GM18868 (cell line): ENCODE measurements around the gene KDM4C.

Experiments
- ATAC-seq: cut with Tn5 transposase; IDR thresholded peaks from one replicate; pipeline ENCODE4 v1.9.1; 2021; ENCODE audit warnings: mild to moderate bottlenecking, moderate library complexity; ENCODE audit not compliant: unreplicated experiment

Gene KDM4C

GRCh38 chr9:6960777-6961176 lies 203.0 kb downstream of the KDM4C start:
- peak; percentile 95 for ATAC-seq

DNA sequence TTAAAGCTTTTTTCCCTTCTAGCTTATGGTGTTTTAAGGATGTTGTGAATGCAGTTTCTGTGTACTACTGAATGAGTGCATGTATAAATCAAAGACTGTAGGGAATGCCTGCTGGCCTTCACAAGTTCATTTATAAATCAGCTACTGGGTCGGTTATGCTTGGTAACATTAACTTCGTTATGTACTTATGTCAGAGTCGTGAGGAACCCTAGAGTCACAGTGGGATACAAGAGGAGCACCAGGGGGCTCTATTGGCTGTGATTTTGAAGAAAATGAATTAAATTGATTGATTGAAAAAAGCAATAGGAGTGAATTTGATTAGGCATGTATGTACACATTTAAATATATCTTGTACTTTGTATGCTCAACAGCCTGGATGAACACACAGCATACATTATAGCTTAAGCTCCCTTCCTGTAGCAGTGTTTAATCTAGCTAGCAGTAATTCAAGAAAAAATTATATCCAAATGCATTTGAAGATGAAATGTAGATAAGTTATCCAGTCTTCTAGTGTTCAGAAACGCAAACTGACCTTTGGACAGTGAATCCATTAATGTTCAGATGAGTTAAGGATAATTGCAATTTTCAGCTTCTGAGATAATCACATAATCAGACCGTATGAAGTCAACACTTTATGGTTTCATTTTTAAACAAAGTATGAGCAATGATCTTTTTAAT lies 204.2 kb downstream of the KDM4C start:
- ATAC-seq: no peak

DNA sequence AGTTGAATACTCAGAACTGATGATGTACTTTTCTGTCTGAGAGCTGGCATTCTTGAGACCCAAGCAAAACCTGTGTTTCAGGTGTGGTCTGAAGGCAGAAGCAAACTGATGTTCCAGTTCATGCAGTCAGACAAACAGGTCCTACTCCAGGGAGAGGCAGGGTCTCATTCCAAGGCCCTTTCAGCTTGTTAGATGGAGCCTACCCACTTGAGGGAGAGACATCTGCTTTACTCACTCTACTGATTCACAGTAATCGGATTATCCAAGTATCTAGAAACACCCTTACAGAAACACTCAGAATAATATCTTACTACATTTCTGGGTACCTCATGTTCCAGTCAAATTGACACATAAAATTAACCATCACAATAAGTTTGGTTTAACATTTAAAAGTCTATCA lies 207.8 kb downstream of the KDM4C start:
- no peak for ATAC-seq

GRCh38 chr9:6968271-6968670 lies 210.5 kb downstream of the KDM4C start:
- ATAC-seq: no peak

DNA sequence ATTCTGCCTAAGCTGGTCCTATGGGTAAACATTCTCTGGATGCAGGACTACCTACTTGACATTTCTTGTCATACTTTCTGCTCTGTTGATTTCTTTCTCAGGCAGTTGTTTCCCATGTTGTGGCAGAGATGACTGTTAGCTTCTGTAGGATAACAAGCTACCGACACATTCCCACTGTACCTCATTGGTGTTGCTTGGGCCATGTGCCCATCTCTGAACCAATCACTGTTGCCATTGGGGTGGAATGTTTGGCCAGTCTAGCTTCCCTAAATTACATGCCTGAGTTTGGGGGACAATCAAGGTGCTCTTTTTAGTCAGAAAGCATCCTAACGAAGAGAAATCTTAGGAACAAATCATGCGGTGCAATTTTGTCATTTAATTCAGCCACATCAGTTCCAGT lies 212.0 kb downstream of the KDM4C start:
- ATAC-seq: no peak

DNA sequence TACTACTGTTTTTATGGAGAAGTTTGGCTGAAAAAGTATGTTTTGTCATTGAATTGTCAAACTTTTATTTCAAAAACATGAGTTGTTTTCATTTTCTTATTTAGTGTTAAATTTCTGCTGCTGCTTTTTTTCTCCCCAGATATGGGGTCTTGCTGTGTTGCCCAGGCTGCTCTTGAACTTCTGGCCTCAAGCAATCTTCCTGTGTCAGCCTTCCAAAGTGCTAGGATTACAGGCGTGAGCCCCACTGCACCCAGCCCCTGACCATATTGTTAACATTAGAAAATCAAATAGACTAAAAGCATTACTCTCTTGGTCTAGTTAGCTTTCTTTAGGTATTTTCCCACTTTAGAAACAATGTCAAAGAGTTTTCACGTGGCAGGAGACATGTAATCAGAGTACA lies 215.3 kb downstream of the KDM4C start:
- ATAC-seq: no peak

- ATAC-seq: peak; percentile 99
Measured at GRCh38 chr9:6973762-6974161, 216.0 kb downstream of the KDM4C start.

GRCh38 chr9:6975198-6975597 lies 217.4 kb downstream of the KDM4C start:
- no peak for ATAC-seq

- ATAC-seq: no peak
Measured at GRCh38 chr9:6977761-6978160, 220.0 kb downstream of the KDM4C start.

DNA sequence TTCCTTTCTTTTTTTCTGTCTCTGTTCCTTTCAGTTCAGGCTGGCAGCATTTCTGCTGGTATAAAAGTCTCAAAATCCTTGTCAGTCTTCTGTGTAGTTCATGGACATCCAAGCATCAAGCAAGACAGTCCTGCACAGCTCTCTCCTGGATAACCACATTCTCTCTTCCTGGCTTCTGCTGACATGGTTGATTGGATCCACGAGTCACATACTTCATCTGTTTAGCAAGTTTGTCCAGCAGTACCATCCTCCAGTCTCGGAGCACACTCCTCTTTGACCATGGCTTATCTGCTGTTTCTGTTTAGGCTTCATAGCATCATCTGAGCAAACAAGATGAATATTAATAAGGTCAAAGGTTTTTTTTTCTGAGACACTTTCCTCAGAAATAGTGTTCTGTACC lies 220.8 kb downstream of the KDM4C start:
- ATAC-seq: no peak

DNA sequence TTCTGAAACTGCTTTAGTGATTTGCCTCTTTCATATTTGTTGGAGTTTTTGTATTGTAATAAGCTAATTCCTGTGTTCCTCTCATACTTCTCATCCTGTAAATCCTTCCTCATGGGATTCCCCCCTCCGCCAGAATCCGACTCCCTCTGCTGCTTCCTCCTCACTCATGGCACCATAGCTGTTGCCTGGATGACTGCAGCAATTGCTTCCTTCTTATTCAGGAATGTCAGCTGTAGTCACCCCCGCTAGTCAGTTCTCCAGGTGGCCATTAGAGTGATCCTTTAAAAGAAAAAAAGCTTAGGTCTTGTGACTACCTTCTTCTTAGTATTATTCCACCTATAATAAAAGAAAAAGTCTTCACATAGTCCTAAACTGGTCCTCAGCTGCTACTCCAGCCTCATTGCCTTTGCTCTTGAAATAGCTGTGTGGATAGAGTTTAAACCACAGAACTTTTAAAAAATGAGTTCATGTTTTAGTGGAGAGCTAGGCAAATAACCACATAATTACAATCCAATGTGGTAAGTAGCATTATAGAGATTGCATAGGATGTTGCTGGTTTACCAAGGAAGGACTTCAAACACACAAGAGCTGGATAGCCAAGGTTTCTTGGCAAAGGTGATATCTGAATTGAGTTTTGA lies 227.3 kb downstream of the KDM4C start:
- ATAC-seq: no peak

DNA sequence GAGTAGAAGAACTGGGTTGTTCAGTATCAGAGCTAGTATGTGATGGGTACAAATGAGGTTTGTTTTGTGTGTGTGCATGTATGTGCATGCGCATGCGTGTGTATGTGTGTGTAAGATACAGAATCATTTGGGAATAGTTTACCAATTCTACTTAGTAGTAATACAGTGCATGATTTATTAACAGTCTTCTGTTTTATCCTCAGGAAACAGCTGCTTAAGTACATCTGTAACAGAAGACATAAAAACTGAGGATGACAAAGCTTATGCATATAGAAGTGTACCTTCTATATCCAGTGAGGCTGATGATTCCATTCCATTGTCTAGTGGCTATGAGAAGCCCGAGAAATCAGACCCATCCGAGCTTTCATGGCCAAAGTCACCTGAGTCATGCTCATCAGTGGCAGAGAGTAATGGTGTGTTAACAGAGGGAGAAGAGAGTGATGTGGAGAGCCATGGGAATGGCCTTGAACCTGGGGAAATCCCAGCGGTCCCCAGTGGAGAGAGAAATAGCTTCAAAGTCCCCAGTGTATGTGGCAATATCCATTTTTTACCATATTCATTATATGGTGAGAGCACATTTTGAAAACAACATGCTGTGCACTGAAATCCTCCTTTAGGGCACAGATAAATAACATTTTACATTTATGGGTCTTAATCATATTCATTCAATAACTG lies 228.5 kb downstream of the KDM4C start:
- ATAC-seq: no peak

DNA sequence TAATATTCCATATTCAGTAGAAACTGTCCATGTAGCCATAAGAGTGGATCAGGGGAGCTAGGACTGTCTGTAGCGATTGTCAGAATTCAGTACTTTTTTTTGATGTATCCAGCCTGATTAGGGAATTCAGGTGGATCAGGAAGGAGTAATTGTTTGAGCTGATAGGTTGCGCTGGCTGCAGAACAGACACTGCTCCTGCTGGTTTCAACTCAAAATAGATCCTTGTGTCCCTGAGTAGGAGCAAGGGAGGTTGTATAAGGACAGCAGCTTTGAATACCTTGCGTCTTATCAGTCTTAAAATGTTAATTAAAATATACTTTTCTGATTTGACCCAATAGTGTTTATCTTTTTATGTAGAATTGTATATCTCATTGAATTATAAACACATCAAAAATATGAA lies 229.6 kb downstream of the KDM4C start:
- ATAC-seq: no peak

- ATAC-seq: no peak
Measured at GRCh38 chr9:6991418-6991817, 233.6 kb downstream of the KDM4C start.

DNA sequence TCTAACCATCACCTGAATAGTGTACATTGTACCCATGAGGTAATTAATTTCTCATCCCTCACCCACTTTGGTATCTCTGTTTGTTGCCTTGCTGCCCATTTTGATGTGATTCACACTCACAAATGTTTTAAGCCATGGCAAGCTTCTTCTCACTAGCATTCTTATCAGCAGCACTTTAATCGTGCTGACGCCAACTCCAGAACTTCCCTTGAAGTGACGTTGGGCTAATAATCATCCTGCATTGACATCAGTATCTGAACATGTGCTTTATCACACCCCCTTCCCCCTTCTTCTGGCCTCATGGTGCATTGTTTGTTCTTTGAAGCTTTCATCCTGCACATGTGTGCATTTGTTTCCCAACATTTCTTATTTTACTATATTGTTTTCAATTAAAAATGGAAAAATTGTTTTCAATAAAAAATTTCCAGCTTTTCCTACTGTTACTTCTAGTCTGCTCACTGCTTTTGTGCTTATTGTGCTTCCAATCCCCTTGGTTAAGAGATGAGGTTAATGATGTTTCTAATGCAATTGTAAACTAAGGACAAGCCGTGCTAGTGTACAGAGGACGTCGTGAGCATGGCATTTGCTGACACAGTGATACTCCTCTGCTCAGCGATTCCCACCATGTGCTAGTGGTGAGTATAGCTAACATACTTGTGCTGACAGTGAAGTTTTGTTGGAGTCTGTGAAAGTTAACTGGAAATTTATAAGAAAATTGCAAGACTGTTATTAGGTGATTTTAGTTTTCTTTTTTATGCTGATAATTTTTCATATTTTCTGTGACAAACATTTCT lies 238.5 kb downstream of the KDM4C start:
- no peak for ATAC-seq

- ATAC-seq: no peak
Measured at GRCh38 chr9:6997330-6997729, 239.6 kb downstream of the KDM4C start.

DNA sequence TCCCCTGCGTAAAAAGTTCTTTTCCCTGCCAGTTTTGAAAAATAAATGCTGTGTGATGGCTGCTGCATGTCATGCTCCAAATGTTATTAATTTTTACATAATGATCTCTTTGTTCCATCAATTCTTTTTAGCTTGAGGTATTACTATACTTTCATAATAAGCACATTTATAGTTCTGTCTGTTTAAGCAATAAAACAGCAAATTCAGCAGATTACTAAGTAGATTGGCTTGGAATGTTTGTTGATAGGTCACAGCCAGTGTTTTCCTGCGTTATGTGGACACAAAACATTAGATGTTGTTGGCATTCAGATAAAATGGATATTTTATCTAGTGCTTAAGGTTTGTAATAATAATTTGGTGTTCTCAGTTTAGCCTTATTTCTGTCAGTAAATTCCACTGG lies 242.0 kb downstream of the KDM4C start:
- ATAC-seq: no peak

DNA sequence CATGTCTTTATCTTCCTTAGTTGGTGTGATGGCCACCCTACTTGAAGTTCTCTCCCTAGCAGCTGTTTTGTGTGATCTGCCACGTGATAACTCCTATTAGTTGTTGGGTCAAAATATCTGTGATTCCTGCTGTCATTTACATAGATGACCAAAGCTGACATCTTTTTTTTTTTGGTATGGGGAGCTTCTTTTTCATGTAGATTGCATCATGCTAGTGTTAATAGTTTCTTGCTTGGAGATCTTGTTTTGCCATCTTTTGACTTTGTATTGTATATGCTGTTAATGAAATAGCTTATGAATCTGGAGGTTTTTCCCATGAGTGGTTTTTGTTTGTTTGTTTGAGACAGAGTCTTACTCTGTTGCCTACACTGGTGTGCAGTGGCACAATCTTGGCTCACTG lies 243.8 kb downstream of the KDM4C start:
- no peak for ATAC-seq

- no peak for ATAC-seq
Measured at GRCh38 chr9:7003861-7004260, 246.1 kb downstream of the KDM4C start.

- no peak for ATAC-seq
Measured at GRCh38 chr9:7006417-7006816, 248.6 kb downstream of the KDM4C start.

GRCh38 chr9:7008411-7008810 lies 250.6 kb downstream of the KDM4C start:
- no peak for ATAC-seq

GRCh38 chr9:7009065-7009464 lies 251.3 kb downstream of the KDM4C start:
- no peak for ATAC-seq
